Inflammatory macrophage treated with lipopolysaccharide for 4 hours (primary cell): ENCODE data around the gene NAGPA.
"Not testable (repeated sequence)": the region's sequence is repeated elsewhere in the genome, so short reads cannot be mapped to it uniquely, and the experiment has no call there.

Experiments
- DNase-seq: peaks from one replicate; pipeline ENCODE4 v3.0.0-alpha.2; 2020

The NAGPA gene

GRCh38 chr16:5059386-5060072 lies 25.8 kb upstream of the NAGPA start:
- no peak for DNase-seq

- peak; percentile 2 for DNase-seq
Measured at GRCh38 chr16:5058476-5058875, 24.7 kb upstream of the NAGPA start.

- DNase-seq: peak; percentile 49
Measured at GRCh38 chr16:5056352-5056751, 22.6 kb upstream of the NAGPA start.

DNA sequence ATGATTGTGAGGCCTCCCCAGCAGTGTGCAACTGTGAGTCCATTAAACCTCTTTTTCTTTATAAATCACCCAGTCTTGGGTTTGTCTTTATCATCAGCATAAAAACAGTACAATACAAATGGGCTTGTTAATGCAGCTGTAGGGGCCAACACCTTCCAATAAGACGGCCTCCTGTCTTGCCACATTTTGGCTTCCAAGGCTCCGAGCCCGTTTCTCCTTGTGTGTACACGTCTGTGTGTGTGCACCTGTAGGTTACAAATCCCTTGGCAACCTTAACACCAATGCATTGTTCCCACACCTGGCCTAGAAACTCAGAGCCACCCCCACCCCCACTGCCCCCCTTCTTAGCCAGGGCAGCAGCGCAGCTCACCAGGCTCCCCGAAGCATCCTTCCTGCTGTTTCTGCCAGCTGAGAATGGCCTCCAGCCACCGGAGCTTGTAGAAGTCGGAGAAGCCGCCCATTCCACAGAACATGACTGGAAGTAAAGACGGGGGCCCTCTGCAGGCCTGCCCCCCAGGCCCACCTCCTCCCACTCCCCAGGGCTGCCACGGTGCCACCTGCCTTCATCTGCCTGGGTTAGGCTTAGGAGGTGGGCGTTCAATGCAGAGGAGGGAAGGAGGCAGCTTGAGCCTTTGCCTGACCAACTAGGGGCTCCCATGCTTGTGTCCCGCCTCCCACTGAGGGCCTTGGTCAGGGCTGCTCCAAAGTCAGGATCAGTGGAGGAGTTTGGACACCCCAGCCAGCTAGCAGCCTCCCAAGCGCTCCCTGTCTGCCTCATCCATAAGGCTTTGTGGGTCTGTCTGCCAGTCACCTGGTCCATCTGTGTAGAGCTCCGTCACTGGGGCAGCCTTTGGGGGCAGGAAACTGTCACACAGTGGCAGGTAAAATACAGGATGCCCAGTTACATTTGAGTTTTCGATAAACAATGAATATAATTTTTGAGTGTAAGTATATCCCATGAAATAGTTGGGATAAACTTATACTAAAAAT lies 21.4 kb upstream of the NAGPA start:
- no peak for DNase-seq

GRCh38 chr16:5046914-5047313 lies 13.2 kb upstream of the NAGPA start:
- no peak for DNase-seq

DNA sequence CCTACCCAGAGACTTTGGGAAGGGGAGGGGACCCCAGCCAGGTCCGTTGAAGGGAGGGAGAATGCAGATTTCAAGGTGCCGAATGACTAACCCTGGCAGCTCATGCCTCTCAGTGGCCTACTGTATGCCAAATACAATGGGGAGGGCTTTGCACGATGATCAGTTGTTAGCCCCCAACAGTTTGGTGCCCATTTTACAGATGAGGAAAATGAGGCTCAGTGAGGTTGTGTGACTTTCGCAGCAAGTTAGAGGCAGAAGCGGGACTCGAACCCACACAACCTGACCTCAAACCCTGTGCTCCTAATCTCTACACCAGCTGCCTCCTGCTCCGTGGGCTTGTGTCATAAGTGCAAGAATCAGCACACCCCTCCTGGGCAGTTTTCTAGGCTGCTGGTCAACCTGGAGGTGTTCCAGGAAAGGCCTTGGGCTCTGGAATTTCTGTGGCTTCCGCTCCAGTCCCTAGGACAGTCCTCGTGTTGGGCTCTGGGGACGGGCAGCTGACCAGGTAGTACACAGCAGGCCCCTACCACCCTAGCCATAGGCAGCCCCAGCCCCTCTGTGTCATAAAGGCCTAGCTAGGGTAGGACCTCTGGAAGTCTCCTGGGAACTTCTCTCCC lies 11.9 kb upstream of the NAGPA start:
- DNase-seq: no peak

- not testable (repeated sequence) for DNase-seq
Measured at GRCh38 chr16:5044581-5044980, 10.8 kb upstream of the NAGPA start.

DNA sequence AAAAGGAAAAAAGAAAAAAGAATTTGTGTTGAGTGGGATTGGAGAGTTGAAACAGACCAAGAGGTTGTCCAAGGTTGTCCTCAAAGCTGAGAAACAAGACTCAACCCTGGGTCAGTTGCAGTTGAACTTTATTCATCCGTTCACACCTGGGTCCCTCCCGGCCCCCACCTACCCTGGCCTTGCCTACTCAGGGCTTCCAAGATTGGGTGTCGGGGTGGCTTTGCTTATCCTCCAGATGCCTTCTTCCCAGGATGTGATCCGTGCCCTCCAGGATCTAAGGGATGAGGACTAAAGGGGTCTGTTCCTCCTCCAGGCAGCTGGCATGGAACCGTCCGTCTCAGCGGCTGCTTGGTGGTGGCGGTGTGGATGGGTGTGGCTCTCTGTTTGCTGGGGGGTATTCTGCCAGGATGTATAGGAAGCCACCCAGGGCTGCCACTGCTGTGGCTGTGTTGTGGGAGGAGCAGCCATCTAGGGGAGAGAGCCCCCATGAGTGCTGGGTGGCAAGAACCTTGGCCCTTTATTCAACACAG lies 10.3 kb upstream of the NAGPA start:
- DNase-seq: no peak

- DNase-seq: no peak
Measured at GRCh38 chr16:5042574-5043171, 8.9 kb upstream of the NAGPA start.

GRCh38 chr16:5041600-5042133 lies 7.9 kb upstream of the NAGPA start:
- DNase-seq: no peak

DNA sequence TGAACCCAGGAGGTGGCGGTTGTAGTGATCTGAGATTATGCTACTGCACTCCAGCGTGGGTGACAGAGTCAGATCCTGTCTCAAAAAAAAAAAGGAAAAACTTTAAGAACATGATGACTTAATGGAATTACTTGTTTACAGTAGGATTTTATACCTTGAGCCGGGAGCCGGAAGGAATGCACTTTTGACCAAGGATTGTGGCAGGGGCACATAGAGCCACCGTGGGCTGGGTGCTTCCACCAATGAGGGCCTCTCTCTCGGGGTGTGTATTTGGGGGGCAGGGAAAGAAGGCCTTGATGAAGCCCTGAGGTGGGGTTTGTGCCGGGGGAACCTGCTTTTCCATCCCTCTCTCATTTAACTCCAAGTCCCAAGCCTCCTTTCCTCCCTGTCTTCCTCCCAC lies 6.7 kb upstream of the NAGPA start:
- no peak for DNase-seq

DNA sequence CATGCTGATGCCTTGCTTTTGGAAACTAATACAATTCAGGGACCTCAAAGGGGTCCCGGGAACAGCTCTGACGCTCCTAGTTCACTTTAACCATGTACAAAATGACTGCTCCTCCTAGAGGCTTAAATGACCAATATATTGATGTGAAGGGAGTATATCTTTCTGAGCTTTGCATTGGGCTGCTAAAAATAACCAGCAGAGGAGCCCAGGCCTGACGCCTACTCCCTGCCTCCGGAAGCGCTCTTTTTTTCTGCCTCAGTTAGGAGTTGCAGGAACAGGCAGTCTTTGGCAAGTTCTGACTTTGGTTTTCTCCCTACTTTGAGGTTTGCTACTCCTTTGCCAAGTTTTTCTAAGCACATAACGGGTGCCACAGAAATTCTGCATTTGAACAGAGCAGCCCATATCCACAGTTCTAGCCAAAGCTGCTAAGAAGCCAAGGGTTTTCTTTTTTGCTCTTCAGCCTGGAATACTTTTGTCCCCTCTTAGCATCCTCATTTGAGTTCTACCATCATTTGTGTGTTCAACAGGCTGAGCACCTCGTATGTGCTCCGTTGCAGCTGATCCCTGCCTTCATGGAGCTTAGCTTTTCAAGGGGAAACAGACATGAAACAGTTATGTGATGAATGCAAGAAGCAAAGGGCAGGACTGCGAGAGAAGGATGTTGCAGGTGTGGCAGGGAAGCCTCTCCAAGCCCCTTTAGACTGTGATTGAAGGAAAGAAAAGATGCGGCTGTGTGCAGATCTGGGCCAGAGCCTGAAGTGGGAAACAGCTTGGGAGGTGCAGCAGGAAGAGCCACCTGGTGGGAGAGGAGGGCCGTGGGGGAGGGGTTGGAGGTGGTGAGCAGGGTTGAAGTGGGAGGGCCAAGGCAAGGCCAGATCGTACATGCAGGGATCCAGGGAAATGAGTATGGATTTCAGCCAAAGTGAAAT lies 2.8 kb upstream of the NAGPA start:
- no peak for DNase-seq

GRCh38 chr16:5035909-5036227 lies 2.1 kb upstream of the NAGPA start:
- no peak for DNase-seq

GRCh38 chr16:5034167-5034523 lies 410 bp upstream of the NAGPA start:
- no peak for DNase-seq

- peak; percentile 29 for DNase-seq
Measured at GRCh38 chr16:5032748-5033167, 977 bp downstream of the NAGPA start.

DNA sequence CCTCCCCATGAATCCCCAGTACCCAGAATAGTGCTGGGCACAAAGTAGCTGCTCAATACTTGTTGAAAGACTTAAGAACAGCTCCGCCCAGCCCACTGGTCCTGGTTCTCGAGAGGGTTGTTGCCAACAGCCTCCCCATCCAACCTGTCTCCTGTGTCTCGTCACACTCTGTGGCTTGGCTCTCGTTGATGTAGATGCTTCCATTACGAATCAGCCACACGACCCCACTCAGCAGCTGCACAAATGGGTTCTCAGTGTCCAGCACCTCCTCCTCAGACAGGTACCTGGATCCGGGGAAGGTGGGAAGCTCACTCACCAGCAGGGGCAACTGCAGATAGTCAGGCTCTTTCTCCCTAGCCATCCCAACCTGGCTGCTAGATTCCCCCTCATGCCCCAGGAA lies 2.1 kb downstream of the NAGPA start:
- DNase-seq: no peak

- DNase-seq: no peak
Measured at GRCh38 chr16:5030251-5030870, 3.4 kb downstream of the NAGPA start.

DNA sequence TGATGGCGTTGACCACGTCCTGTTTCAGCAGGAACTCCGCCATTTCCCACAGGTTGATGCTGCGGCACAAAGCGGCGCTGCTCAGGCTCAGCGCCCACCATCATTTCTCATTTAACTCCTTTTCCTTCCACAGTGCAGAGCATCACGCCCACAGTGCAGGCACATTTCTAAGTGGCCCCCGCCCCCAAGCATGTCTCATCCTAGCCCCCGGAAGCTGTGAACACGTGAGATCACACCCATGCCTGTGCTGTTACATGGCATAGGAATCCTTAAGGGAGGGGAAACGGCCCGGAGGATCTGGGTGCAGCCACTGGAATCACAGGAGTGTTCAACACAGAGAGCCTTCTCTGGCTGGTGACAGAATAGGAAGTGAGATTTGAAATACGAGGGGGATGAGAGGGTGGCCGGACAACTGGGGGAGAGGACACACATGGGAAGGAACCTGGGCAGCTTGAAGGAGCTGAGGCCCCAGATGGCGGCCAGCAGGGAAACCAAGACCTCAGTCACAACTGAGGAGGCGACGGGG lies 4.7 kb downstream of the NAGPA start:
- DNase-seq: no peak

GRCh38 chr16:5027575-5028235 lies 6.0 kb downstream of the NAGPA start:
- DNase-seq: no peak

- no peak for DNase-seq
Measured at GRCh38 chr16:5027086-5027485, 6.6 kb downstream of the NAGPA start.
